ENCODE measurements around the gene WAS.

The WAS gene

GRCh38 chrX:48711929-48712505, 28.4 kb downstream of the WAS start:
- Histone ChIP-seq H3K4me1 (ENCODE audit: insufficient read depth, low read length) (no peaks in the 10 kb centered on the region), H3K36me3 (ENCODE audit: insufficient read depth, low read length) (no peaks in the 10 kb centered on the region), H3K9me3 (ENCODE audit: control insufficient read depth, insufficient read depth, low read length) (no peaks in the 10 kb centered on the region), H3K9ac (ENCODE audit: low read depth, low read length) (no peak overlapping the region)

- Histone ChIP-seq H3K4me1 (ENCODE audit: insufficient read depth, low read length) (no peaks in the 10 kb centered on the region), H3K36me3 (ENCODE audit: insufficient read depth, low read length) (no peaks in the 10 kb centered on the region), H3K9me3 (ENCODE audit: control insufficient read depth, insufficient read depth, low read length) (no peaks in the 10 kb centered on the region), H3K9ac (ENCODE audit: low read depth, low read length) (no peak overlapping the region)
Observed at GRCh38 chrX:48713847-48714246, 30.2 kb downstream of the WAS start.

GRCh38 chrX:48714573-48714972, 31.0 kb downstream of the WAS start:
- no peaks in the 10 kb centered on the region for H3K4me1 ChIP-seq (ENCODE audit: insufficient read depth, low read length)
- H3K36me3 ChIP-seq (ENCODE audit: insufficient read depth, low read length) = no peaks in the 10 kb centered on the region
- no peaks in the 10 kb centered on the region for H3K9me3 ChIP-seq (ENCODE audit: control insufficient read depth, insufficient read depth, low read length)
- H3K9ac ChIP-seq (ENCODE audit: low read depth, low read length) = no peak overlapping the region

- no peaks in the 10 kb centered on the region for H3K4me1 ChIP-seq (ENCODE audit: insufficient read depth, low read length)
- H3K9ac ChIP-seq (ENCODE audit: low read depth, low read length) = no peak overlapping the region
- no peaks in the 10 kb centered on the region for H3K9me3 ChIP-seq (ENCODE audit: control insufficient read depth, insufficient read depth, low read length)
- H3K36me3 ChIP-seq (ENCODE audit: insufficient read depth, low read length) = no peaks in the 10 kb centered on the region
Observed at GRCh38 chrX:48715072-48715471, 31.5 kb downstream of the WAS start.

GRCh38 chrX:48715876-48716502, 32.4 kb downstream of the WAS start:
- Histone ChIP-seq H3K9ac (ENCODE audit: low read depth, low read length) (no peak overlapping the region), H3K36me3 (ENCODE audit: insufficient read depth, low read length) (no peaks in the 10 kb centered on the region), H3K9me3 (ENCODE audit: control insufficient read depth, insufficient read depth, low read length) (no peaks in the 10 kb centered on the region), H3K4me1 (ENCODE audit: insufficient read depth, low read length) (no peaks in the 10 kb centered on the region)

GRCh38 chrX:48719958-48720357, 36.4 kb downstream of the WAS start:
- H3K36me3 ChIP-seq (ENCODE audit: insufficient read depth, low read length) = no peaks in the 10 kb centered on the region
- H3K9ac ChIP-seq (ENCODE audit: low read depth, low read length) = no peak overlapping the region
- peaks cover 3% of the 10 kb centered on the region; the same call in 1 of the 2 replicates for H3K9me3 ChIP-seq (ENCODE audit: control insufficient read depth, insufficient read depth, low read length)
- H3K4me1 ChIP-seq (ENCODE audit: insufficient read depth, low read length) = no peaks in the 10 kb centered on the region

- Histone ChIP-seq H3K9ac (ENCODE audit: low read depth, low read length) (no peak overlapping the region), H3K9me3 (ENCODE audit: control insufficient read depth, insufficient read depth, low read length) (peaks cover 3% of the 10 kb centered on the region; the same call in 1 of the 2 replicates), H3K4me1 (ENCODE audit: insufficient read depth, low read length) (no peaks in the 10 kb centered on the region), H3K36me3 (ENCODE audit: insufficient read depth, low read length) (no peaks in the 10 kb centered on the region)
Observed at GRCh38 chrX:48720577-48721250, 37.1 kb downstream of the WAS start.

GRCh38 chrX:48721916-48722315, 38.3 kb downstream of the WAS start:
- no peaks in the 10 kb centered on the region for H3K36me3 ChIP-seq (ENCODE audit: insufficient read depth, low read length)
- H3K9ac ChIP-seq (ENCODE audit: low read depth, low read length) = no peak overlapping the region
- H3K9me3 ChIP-seq (ENCODE audit: control insufficient read depth, insufficient read depth, low read length) = peaks cover 3% of the 10 kb centered on the region; the same call in 1 of the 2 replicates
- no peaks in the 10 kb centered on the region for H3K4me1 ChIP-seq (ENCODE audit: insufficient read depth, low read length)

GRCh38 chrX:48726596-48726995, 43.0 kb downstream of the WAS start:
- H3K9me3 ChIP-seq (ENCODE audit: control insufficient read depth, insufficient read depth, low read length) = no peaks in the 10 kb centered on the region

GRCh38 chrX:48728653-48729052, 45.1 kb downstream of the WAS start:
- no peaks in the 10 kb centered on the region for H3K9me3 ChIP-seq (ENCODE audit: control insufficient read depth, insufficient read depth, low read length)
- H3K9ac ChIP-seq (ENCODE audit: low read depth, low read length) = no peak overlapping the region
- H3K4me1 ChIP-seq (ENCODE audit: insufficient read depth, low read length) = no peaks in the 10 kb centered on the region
- H3K36me3 ChIP-seq (ENCODE audit: insufficient read depth, low read length) = no peaks in the 10 kb centered on the region

More at GRCh38 chrX:48726596-48726995, 43.0 kb downstream of the WAS start:
- Histone ChIP-seq H3K36me3 (ENCODE audit: insufficient read depth, low read length) (no peaks in the 10 kb centered on the region), H3K9ac (ENCODE audit: low read depth, low read length) (no peak overlapping the region), H3K4me1 (ENCODE audit: insufficient read depth, low read length) (no peaks in the 10 kb centered on the region)

- no peaks in the 10 kb centered on the region for H3K9me3 ChIP-seq (ENCODE audit: control insufficient read depth, insufficient read depth, low read length)
- H3K9ac ChIP-seq (ENCODE audit: low read depth, low read length) = peak overlapping the region; percentile 39; the same call in 1 of the 2 replicates
- H3K36me3 ChIP-seq (ENCODE audit: insufficient read depth, low read length) = no peaks in the 10 kb centered on the region
- peaks cover 3% of the 10 kb centered on the region; the same call in 1 of the 2 replicates for H3K4me1 ChIP-seq (ENCODE audit: insufficient read depth, low read length)
Observed at GRCh38 chrX:48736303-48736702, 52.7 kb downstream of the WAS start.

- H3K9ac ChIP-seq (ENCODE audit: low read depth, low read length) = peak overlapping the region; percentile 39
- H3K36me3 ChIP-seq (ENCODE audit: insufficient read depth, low read length) = no peaks in the 10 kb centered on the region
- no peaks in the 10 kb centered on the region for H3K9me3 ChIP-seq (ENCODE audit: control insufficient read depth, insufficient read depth, low read length)
- H3K4me1 ChIP-seq (ENCODE audit: insufficient read depth, low read length) = peaks cover 3% of the 10 kb centered on the region; the same call in 1 of the 2 replicates
Observed at GRCh38 chrX:48736878-48737212, 53.2 kb downstream of the WAS start.

- no peaks in the 10 kb centered on the region for H3K9me3 ChIP-seq (ENCODE audit: control insufficient read depth, insufficient read depth, low read length)
- peak overlapping the region; percentile 63 for H3K9ac ChIP-seq (ENCODE audit: low read depth, low read length)
- H3K36me3 ChIP-seq (ENCODE audit: insufficient read depth, low read length) = no peaks in the 10 kb centered on the region
- peaks cover 3% of the 10 kb centered on the region; the same call in 1 of the 2 replicates for H3K4me1 ChIP-seq (ENCODE audit: insufficient read depth, low read length)
Observed at GRCh38 chrX:48737213-48737938, 53.8 kb downstream of the WAS start.

- H3K36me3 ChIP-seq (ENCODE audit: insufficient read depth, low read length) = no peaks in the 10 kb centered on the region
- peaks cover 3% of the 10 kb centered on the region; the same call in 1 of the 2 replicates for H3K4me1 ChIP-seq (ENCODE audit: insufficient read depth, low read length)
- H3K9me3 ChIP-seq (ENCODE audit: control insufficient read depth, insufficient read depth, low read length) = no peaks in the 10 kb centered on the region
- peak overlapping the region; percentile 63 for H3K9ac ChIP-seq (ENCODE audit: low read depth, low read length)
Observed at GRCh38 chrX:48737940-48738339, 54.3 kb downstream of the WAS start.

Data from ES-I3 (cell line).